Keratinocyte (primary cell): ENCODE data around the gene GARS1.

Source experiments
- EZH2 ChIP-seq: IDR thresholded peaks from one replicate; pipeline ENCODE4 v1.6.1; 2012; ENCODE audit warnings: inconsistent platforms, mild to moderate bottlenecking, low read length, moderate library complexity
- TF ChIP-seq, protein P1 (sequence below), 3 experiments: IDR thresholded peaks in 1 of 3; conservative IDR thresholded peaks in 1 of 3; optimal IDR thresholded peaks in 1 of 3; 2 replicates in 2 of 3; 3 replicates in 1 of 3; pipeline versions ENCODE3 to v1.5.1; 2011; ENCODE audit warnings: low read length in 3 of 3, mild to moderate bottlenecking in 3 of 3, moderate library complexity in 2 of 3, control low read depth in 1 of 3, inconsistent platforms in 1 of 3; ENCODE audit not compliant: insufficient read depth in 2 of 3; ENCODE audit errors: extremely low read depth in 1 of 3

GRCh38 chr7:30652132-30652531, 57.5 kb downstream of the GARS1 start:
- TF ChIP-seq, protein P1, sequence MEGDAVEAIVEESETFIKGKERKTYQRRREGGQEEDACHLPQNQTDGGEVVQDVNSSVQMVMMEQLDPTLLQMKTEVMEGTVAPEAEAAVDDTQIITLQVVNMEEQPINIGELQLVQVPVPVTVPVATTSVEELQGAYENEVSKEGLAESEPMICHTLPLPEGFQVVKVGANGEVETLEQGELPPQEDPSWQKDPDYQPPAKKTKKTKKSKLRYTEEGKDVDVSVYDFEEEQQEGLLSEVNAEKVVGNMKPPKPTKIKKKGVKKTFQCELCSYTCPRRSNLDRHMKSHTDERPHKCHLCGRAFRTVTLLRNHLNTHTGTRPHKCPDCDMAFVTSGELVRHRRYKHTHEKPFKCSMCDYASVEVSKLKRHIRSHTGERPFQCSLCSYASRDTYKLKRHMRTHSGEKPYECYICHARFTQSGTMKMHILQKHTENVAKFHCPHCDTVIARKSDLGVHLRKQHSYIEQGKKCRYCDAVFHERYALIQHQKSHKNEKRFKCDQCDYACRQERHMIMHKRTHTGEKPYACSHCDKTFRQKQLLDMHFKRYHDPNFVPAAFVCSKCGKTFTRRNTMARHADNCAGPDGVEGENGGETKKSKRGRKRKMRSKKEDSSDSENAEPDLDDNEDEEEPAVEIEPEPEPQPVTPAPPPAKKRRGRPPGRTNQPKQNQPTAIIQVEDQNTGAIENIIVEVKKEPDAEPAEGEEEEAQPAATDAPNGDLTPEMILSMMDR (optimal IDR thresholded peaks at IDR 0.05 in 1 of 3, IDR thresholded peaks at IDR 0.05 in 1 of 3, conservative IDR thresholded peaks at IDR 0.05 in 1 of 3; ENCODE audit: extremely low read depth in 1 of 3, insufficient read depth in 2 of 3, low read length in 3 of 3): no peak
- no peak for TF ChIP-seq EZH2
